IPS-NIHi7 (cell line): Measurements from ENCODE around the gene RBBP5.
A peak's percentile ranks its signal among the peaks of the same experiment; 100 is the strongest.

Experiments
- DNase-seq: peaks from one replicate; pipeline ENCODE4 v3.0.0; 2012; ENCODE audit warnings: mixed read lengths; ENCODE audit errors: extremely low spot score

The RBBP5 gene

DNA sequence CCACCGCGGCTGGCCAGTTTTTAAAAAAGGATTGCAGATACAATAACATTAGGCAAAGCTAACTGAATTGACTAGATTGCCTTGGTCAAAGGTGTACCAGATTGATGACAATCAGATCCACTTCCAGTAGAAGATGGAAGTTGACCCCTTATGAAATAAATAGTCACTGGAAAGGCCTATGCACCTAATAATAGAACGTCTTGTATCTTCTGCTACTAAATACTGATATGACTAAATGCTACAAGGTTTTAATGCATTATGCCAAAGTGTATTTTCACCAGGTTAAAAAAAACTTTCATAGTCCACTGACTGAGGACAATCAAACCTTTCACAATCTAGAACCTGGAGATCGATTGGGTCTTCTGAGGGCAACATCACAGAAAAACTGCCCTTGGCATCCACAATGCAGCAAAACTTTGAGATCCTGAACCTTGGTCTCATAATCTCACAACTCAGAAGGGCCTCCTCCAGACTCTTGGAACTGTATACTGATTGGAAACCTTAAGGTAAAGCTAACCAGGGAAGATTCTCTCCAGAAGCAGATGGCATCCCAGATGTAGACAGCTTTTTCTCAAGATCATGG, 7.8 kb upstream of the RBBP5 start:
- no peak for DNase-seq

DNA sequence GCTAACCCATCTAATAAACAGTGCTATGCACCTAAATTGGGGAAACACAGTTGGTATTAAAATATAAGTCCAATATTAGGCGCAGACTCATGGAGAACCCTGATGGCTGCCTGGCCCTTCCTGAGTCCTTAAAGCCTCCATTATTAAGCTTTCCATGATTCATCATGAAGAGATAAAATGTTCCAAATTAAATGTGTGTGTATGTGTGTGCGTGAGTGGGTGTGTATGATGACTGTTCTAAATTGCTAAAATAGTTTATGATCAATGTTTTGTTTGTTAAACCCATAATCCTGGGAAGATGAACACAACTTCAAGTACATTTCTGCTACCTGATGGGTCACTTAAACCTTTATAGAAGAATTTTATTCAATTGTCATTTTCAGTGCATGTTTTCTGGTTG, 6.3 kb upstream of the RBBP5 start:
- DNase-seq, result no peak

DNA sequence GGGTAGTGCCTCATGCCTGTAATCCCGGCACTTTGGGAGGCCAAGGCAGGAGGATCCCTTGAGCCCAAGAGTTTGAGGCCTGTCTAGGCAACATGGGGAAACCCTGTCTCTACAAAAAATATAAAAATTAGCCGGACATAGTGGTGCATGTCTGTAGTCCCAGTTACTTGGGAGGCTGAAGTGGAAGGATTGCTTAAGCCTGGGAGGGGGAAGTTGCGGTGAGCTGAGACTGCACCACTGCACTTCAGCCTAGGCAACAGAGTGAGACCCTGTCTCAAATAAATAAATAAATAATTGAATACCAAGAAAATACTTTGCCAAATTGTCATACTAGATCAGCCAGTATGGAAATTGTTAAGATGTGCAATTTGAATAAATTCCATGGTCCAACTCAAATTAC, 5.9 kb upstream of the RBBP5 start:
- no peak for DNase-seq

DNA sequence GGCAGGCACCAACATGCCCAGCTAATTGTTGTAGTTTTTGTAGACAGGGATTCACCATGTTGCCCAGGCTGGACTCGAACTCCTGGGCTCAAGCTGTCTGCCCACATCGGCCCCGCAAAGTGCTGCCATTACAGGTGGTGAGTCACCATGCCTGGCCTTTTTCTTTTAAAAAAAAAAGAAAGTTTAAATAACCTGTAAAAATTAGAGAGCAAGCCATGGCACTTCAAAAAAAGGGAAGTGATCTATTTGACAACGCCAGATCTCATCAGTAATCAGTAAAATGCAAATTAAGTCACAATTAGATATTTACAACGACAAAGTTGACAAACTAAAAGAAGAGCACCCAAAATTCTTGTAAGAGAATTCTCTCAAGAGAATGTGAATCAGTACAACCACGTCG, 2.9 kb upstream of the RBBP5 start:
- DNase-seq, result no peak

DNA sequence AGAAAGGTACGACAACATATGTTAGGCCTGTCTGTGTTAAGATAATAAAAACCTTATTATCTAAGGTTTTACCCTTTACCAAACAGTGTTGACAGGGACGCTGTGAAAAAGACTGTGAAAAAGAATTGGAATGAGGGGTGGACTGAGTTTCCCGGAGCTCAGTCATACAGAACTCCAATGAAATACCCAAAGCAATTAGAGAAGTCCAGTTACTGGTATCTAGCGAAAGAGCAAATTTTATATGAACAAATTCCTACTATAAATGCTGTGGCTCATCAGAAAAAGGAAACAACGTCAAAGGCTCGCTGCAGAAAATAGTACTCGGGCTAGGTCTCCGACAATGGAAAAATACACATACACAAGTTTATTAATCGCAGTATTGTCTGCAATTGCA, 708 bp upstream of the RBBP5 start:
- no peak for DNase-seq

DNA sequence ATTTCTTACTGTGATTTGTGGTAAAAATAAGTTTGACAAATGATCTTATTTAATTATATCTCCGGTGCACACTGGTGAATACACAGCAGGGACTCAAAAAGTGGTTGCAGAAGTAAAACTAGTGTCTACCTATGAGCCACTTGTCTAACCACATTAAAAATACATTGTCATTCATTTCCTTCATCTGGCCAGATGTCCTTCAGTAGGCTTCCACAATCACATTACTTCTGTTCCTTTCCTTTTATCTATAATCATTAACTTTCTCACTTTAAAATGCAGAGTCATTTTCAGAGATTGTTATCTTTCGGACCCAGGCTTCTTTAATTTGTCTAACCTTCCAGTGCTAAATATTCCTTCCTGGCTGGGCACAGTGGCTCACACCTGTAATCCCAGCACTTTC, 3.0 kb downstream of the RBBP5 start:
- DNase-seq, result no peak

DNA sequence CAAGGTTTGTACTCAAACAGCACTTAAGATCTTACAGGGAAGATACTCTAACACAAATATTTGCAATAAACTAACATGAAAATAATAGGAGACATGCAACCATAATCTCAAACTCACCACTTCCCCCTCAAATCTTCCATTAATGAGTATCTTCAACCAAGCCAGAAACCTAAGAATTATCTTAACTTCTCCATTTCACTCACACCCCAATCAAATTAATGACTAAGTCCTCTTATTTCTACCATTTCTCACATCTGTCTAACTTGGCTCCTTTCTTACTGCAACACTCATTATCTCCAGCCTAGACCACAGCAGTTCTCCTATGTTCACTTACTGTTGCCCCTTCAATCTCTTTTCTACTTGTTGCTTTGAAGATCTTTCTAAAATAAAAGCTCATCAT, 10.4 kb downstream of the RBBP5 start:
- DNase-seq, result no peak

DNA sequence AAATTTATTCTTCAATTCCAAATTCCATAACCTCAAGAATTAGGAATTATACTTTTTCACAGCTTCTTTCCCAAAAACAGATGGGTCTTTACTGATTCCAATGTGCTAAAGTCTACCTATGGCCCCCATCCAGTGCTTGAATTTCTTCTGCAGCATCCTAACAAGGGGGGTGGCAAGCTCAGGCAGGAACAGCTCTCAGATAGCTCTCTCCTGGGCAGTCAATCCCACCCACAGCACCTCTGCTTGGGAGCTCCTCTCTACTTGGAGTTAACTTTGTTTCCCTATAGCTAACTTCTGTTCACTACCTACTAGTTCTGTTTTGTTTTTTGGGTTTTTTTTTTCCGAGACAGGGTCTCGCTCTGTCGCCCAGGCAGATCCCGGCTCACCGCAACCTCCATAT, 12.1 kb downstream of the RBBP5 start:
- no peak for DNase-seq

DNA sequence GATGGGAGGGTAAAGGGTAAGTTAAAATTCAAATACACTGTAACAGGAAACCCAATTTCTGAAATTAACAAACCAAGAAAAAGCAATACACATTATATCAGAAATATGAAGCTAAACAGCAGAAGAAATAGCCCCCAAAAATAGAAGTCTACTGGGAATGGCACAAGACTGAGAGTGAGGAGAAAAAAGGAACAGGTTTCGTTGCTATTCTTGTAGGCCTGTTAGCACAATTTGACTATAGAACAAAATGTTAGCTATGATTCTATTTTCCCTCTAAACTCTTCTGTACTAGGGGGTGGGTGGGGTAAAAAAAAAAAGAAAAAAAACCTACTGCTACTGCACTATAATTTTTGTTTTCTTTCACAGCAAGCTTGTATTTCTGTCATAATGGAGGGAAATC, 12.5 kb downstream of the RBBP5 start:
- DNase-seq, result no peak

DNA sequence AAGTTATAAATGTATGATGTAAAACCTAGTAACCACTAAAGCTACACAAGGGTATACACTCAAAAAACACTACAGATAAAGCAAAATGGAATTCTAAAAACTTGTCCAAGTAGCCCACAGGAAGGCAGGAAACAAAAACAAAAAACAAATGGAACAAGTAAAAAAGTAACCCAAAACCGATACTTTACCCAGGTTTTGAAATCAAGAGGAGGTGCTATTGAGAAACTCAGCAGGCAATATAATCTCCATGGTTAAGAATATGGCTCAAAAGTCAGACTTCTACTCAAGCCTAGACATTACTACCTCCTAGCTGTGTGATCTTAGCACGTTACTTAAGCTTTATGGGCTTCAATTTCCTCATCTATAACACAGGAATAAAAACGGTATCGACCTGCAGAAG, 13.3 kb downstream of the RBBP5 start:
- no peak for DNase-seq

DNA sequence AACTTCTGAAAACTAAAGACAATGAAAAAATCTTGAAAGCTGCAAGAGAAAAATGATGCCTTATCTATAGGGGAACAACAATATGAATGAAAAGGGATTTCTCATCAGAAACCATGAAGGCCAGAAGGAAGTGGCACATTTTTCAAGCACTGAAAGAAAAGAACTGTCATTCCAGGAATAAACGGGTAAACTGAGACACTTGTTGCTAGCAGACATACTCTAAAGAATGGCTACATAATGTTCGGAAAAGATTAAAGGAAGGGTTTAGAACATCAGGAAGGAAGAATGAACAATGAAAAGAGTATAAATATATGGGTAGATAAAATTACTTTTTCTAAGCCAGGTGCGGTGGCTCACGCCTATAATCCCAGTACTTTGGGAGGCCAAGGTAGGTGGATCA, 14.5 kb downstream of the RBBP5 start:
- no peak for DNase-seq

DNA sequence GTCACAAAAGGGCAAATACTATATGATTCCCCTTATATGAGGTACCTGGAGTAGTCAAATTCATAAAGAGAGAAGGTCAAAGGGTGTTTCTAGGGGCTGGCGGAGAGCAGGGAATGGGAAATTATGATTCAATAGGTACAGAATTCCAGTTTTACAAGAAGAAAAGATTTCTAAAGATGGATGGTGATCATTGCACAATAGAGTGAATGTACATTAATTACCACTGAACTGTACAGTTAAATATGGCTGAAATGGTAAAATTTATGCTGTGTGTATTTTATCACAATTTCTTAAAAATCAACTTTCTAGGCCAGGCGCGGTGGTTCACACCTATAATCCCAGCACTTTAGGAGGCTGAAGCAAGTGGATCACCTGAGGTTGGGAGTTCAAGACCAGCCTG, 19.4 kb downstream of the RBBP5 start:
- DNase-seq, result no peak

DNA sequence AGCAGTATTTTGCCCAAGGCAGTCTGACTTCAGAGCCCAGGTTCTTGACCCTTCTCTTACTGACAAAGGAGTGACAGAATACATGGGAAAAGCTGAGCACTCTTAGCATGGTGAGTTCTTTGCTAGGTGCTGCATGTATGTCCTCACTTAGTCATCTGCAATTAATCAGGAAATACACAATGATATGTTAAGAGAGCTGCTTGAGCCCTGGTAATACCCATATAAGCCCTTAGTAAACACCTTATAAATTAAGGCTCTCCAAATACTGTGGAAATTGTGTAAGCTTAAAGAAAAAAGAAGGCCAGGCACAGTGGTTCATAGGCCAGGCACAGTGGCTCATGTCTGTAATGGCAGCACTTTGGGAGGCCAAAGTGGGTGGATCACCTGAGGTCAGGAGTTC, 23.5 kb downstream of the RBBP5 start:
- DNase-seq, result no peak

DNA sequence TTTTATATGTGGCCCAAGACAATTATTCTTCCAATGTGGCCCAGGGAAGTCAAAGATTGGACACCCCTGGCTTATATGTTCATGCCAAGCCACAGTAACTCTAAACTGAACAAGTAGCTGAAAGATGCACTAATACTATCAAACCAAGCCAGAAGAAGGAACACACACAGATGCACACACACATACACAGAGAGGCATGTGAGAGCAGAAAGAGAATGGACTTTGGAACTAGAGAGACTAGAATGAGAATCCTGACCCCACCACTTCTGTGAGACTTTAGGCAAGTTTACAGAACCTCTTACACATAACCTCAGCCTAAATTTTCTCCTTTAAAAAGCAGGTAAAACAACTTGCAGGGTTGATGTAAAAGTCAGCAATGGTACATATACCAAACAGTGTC, 26.4 kb downstream of the RBBP5 start:
- DNase-seq, result no peak

DNA sequence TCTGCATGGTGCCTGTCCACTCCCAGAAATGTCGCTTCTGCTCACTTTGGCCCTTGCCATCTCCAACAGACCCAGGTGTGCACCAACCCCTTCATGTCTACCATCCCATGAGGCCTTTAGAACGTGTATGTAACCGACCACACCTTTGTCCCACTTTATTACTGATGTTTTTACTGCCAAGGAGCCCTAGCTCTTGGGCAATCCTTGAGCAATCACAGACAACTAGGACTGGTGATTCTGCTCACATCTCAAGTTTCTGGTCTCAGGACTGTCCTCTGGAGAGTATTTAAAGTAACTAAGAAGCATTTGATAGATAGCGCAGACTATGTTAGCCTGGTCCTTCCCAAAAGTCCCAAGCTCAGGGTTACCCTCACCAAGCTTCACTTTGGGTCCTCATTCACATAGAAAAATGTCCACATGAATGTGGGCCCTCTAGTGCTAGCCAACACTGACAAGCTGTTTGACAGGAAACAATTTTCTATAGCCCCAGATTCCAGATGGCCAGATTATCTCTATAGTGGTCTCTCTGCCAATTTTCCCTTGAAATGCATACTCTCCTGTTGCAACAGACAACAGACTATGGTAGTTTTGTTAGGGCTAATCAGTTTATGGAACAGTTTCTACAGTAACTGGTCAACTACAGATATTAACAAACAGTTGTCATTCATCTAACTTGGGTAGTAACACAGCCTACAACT, 30.6 kb downstream of the RBBP5 start:
- DNase-seq, result no peak

DNA sequence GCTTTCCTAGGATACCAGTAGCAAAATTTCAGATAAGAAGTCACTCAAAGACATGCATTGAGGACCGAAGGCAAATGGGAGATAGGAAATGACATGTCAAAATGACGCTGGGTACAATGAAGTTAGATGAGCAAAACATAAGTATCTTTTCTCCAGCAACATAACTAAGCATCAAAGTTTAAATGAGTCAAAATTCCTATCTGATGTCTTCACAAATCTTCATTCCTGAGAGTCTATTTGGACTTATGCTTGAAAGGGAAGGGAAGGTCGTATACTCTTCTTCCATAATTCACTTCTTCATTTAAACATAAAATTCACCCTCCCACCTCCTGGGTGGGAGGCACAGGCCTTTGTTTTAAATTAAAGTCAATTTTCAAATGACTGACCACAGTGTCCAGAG, 33.4 kb downstream of the RBBP5 start:
- DNase-seq, result no peak

DNA sequence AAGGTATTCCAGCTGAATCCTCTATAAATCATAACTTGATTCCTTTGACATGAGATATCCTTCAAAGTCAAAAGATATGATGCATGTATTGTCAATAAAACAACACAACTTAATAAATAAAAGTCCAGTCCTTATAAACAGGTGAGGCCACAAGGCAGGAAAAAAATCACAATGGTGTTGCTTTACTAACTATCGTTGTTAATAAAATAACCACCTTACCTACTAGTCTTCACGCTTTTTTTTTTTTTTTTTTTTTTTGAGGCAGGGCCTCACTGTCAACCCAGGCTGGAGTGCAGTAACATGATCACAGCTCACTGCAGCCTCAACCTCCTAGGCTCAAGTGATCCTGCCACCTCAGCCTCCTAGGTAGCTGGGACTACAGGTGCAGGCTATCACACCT, 37.4 kb downstream of the RBBP5 start, which contains the start of gene TMEM81:
Gene TMEM81, minus strand, starts transcription at position 101 of the 400 bp plus-strand sequence. CDS start 140 bp downstream, outside the sequence.
- DNase-seq, result no peak

DNA sequence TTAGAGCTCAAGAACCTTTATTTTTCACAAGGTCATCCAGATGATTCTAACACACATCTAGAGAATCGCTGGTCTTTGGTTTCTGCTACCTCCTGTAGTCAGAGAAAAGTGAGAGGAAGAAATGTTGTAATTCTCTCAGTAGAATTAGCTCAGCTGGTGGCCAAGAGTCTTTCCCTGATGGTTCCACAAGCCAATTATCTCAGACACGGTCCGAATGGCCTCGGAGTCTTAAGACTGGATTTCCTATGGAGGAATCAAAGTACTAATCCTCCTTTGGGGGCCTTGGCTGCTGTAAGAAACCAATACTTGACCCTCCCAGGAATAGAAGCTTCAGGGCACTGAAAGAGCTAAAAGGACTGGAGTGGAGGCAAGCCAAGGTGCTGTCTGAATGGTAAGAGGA, 39.3 kb downstream of the RBBP5 start:
- DNase-seq, result no peak

DNA sequence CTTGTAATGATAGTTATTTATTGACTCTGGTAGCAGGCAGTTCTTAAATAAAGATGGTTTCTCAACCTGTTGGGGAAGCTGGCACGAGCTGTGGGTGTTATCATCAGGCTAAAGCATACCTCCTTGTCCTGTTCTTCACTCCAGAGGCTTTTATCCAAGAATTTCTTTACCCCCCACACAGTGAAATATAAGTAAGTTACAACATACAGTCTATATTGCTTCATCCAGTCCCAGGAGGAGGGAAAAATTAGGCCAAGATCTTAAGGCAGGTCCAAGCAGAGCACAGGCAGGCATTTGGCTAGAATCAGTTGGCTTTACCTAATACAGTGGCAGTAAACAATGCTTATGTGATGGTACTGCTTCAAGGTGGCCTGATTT, 43.9 kb downstream of the RBBP5 start:
- DNase-seq, result no peak

DNA sequence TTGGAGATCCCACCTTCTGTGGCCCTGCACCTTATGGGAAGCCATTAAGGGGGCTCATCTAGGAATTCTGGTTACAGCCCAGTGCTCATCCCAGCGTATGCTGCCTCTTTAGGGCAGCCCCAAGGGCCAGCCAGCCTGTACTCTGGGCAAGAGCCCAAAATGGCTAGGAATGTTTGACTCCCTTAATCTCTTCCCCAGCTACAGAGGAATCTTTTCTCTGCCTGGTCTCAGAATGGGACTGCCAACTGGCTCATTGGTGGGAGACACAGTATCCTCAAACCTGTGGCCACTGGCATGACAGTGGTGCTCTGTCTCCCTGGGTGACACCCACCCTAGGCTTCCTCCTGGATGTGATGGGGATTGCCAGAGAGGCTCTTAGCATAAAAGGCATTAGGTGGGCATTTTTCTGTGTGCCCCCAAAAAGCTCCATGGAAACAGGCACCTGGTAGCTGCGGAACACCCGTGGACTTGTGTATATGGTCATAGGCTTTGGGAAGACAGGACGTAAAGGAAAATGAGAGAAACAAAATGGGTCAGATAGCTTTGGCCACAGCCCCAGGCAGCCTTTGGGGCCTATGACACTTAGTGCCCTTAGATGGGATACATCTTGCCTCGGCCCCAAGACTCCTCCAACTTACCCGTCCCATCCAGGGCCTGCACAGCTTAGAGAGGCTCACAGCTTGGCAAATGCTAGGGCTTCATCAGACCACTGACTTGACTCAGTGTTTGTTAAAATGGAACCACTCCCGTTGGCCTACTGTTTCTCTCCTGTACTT, 44.4 kb downstream of the RBBP5 start:
- DNase-seq, result no peak

DNA sequence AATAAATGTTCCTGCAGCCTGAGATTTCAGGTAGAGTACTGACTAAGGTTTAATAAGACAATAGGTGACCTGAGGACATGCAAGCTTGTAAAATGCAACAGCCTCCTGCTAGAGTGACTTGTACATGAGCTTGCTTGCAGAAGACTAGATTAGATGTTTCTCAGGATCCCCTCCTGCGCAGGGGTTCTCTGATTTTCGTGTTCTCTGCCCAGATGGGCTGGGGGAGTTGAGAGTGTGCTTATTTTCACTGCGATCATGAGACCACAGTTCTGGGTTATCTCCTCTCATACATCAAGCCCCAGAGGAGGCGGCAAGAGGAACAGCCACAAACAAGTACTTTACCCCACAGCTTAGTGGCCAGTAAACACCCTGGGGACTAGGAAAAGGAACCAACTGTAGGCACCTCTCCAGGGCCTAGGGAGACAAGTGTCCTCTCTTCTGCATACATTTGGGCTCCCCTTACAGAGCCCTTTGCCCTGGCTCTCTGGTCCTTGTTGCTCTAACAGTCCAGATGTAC, 45.5 kb downstream of the RBBP5 start:
- no peak for DNase-seq

DNA sequence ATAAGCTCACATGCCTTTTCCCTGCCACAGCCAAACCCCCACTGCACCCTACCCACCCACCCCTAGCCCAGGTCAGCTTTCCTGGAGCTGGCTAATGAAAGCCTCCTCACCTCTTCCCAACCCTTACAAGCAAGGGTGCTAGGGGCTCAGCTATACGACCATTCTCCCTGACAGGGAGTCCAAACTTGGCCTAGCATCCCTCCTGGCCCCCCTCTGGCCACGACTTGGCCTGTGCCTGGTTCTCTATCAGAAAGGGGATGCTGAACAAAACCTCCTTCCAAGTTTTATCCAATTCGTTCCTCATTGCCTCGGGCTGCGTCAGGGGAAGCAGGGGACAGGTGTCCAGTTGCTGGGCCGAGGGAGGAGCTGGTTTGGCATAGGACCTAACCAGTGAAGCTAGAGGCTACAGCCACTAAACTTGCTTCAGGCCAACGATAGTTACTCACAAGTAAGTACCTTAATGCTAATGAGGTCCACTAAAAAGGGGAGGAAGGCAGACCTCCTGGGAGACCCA, 46.1 kb downstream of the RBBP5 start:
- DNase-seq, result no peak

DNA sequence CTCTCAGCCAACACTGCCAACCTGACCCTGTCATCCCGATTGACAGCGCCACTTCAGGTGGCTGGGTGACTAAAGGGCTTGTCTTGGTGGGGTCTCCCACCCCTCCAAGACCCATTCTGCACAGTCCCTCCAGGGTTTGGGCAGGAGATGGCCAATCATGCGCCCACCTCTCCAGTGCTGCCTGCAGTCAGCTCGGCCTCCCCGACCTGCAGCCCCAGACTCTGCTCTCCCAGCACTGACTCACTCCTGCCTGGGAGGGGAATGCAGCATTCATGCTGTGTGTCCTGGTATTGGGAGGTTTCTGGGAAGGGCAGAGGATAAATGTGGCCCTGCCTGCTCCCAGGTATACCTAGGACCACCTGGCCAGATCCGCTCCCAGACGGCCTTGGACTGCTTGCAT, 47.3 kb downstream of the RBBP5 start:
- DNase-seq, result peak; percentile 32
